Epithelial cell of proximal tubule (primary cell): ENCODE measurements around the gene NCKAP5. TPM values are rescaled to one million over a fixed set of nuclear protein-coding genes. Genes with fewer than 3 reads are reported as not detected.

Experiments
- DNase-seq: peaks from one replicate; pipeline ENCODE4 v3.0.0-alpha.2; 2011; ENCODE audit warnings: low read depth
- H3K4me3 ChIP-seq: 2 replicates; pipeline ENCODE4 v1.5.1; 2011; ENCODE audit warnings: low read depth, mild to moderate bottlenecking, low read length
- CTCF ChIP-seq: conservative IDR thresholded peaks from 2 replicates; pipeline ENCODE4 v1.5.1; 2012; ENCODE audit warnings: low read depth, mild to moderate bottlenecking, low read length
- total RNA-seq: library from RNA; depleted of rRNA; stranded (reverse); fragments of >200 nt; gene quantifications from 2 replicates; pipeline ENCODE4 v1.2.3, GENCODE V29; 2015

Gene NCKAP5
- total RNA-seq, 1 donor from 2014 or later = 0.69 TPM

DNA sequence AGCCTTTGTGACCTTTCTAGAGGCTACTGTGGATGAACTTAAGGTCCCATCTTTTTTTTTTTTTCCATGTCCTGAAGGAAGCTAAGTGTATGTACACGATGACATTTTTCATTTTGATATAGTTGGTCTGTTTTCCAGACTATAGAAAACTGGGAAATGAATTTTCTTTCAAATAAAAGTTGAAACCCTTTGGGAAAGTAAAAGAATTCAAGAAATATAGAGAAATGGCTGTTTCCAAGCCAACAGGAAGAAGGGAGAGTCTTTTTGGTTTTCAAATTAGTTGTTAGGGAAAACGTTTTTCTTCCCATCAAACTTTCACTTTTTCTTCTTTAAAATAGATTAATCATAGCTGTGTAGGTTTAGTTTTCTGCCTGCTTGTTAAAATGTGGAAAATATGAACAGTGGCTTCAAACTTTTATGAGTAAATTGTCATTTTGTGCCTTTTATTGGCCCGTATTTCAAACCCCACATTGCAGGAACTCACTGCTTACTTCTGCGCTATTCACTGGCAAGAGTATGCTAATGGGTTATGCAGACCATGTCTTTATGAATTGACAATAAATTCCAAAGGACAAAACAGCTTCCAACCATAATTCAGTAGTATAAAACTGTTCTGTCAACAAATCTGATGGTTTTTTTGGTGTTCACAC lies 870.6 kb downstream of the NCKAP5 start:
- TF ChIP-seq CTCF = no peak
- H3K4me3 ChIP-seq = no peak overlapping the region
- DNase-seq = no peak

DNA sequence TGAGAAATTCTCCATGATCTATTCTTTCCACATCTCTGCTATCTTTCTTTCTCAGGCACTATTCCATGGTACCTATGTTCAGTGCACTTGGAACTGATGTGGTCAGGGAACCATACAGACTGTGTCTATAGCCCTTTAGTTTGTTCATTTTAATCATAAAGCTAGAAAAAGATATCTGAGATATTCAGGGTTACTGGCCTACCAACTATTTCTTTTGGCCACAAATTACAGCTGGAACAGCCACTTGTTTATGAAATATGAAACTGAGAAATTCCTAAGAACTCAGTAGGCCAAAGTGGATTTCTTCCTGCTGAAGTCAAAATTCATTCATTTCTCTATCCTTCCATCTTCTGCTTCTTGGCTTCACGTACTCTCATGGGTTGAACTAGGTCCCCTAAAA lies 875.4 kb downstream of the NCKAP5 start:
- no peak for DNase-seq
- no peak for TF ChIP-seq CTCF
- no peak overlapping the region for H3K4me3 ChIP-seq

DNA sequence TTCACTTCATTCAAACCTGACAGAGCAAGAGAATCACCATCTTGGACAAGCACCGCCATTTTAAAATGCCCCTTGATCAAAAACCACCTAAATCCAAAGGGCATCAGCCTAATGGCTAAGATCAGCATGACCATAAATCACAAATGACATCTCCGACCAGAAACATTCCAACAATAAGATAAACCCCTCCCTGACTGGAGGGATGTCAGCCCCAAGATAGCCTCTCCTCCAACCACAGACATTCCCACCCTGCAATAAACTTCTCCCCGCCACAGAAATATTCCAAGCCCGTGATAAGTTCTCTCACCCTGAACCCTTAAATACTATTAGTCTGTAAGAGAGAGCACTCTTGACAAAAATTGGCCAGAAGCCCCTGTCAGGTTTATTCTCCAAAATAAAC lies 876.7 kb downstream of the NCKAP5 start:
- TF ChIP-seq CTCF = no peak
- DNase-seq = no peak
- H3K4me3 ChIP-seq = no peak overlapping the region

GRCh38 chr2:132690664-132691303 lies 877.5 kb downstream of the NCKAP5 start:
- TF ChIP-seq CTCF = no peak
- DNase-seq = no peak
- H3K4me3 ChIP-seq = no peak overlapping the region

DNA sequence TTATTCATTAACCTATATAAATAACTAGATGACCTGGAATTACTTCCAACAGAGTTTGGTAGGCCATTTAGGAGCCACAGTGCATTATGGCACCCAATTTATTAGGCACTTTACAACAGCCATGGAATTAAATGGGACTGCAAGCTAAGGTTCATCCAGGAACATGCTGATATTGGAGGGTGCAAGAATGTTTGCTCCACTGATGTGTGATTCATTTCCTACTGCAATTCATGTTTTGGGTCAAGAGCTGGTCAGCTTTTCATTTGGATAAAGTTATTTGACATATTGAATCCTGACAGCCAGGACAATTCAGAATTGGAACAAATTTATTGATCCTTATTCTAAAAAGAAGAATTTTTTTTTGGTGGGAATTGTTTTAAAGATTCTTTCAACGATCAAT lies 886.5 kb downstream of the NCKAP5 start:
- no peak for DNase-seq
- no peak for TF ChIP-seq CTCF

GRCh38 chr2:132680544-132680943 lies 887.7 kb downstream of the NCKAP5 start:
- no peak for TF ChIP-seq CTCF
- no peak for DNase-seq
- no peak overlapping the region for H3K4me3 ChIP-seq

More for the DNA sequence above, 886.5 kb downstream of the NCKAP5 start:
- H3K4me3 ChIP-seq = no peak overlapping the region

DNA sequence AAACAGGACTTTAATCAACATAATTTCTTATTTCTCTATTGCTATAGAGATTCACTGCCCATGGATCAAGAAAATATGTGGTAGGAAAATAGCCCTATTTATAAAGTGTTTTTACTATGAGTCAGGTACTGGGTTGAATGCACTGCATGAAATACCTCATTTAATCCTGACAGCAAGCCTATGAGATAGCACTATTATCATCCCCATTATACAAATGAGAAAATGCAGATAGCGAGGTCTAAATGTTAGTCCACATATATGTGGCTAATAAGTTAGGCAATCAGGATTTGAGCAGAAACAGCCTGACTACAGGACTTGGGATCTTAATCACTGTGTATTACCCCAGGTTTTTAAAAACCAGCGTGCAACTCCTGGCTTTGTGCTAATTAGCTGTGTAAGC lies 889.8 kb downstream of the NCKAP5 start:
- no peak overlapping the region for H3K4me3 ChIP-seq
- no peak for DNase-seq
- no peak for TF ChIP-seq CTCF
